Measurements from ENCODE around the gene EXOSC1.

Gene EXOSC1

GRCh38 chr10:97396056-97396455 is 49.8 kb downstream of the EXOSC1 start:
- no peak for TF ChIP-seq CTCF (conservative IDR thresholded peaks at IDR 0.05)
- H3K27ac ChIP-seq: no peak overlapping the region

DNA sequence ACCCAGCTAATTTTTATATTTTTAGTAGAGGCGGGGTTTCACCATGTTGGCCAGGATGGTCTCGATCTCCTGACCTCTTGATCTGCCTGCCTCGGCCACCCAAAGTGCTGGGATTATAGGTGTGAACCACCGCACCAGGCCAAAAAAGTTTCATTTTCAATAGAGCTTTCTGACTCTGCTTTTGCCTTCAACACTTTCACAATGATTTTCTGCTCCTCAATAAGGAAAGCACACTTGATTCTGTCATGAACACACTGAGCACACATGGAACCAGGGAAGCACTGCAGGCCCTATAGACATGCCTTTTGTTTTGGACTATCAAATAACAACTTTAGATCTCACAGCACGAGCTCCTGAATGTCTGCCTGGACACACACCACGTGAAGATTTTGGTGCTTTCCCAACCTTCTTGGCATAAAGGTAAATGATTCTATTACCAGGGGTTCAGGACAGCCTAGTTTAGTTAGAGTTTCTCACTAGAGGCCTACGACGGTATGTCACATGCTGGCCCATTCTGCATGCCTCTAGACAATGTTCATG is 52.7 kb downstream of the EXOSC1 start:
- H3K27ac ChIP-seq: no peak overlapping the region
- no peak for TF ChIP-seq CTCF (conservative IDR thresholded peaks at IDR 0.05)

GRCh38 chr10:97390091-97390490 is 55.7 kb downstream of the EXOSC1 start:
- no peak for TF ChIP-seq CTCF (conservative IDR thresholded peaks at IDR 0.05)
- H3K27ac ChIP-seq: no peak overlapping the region

DNA sequence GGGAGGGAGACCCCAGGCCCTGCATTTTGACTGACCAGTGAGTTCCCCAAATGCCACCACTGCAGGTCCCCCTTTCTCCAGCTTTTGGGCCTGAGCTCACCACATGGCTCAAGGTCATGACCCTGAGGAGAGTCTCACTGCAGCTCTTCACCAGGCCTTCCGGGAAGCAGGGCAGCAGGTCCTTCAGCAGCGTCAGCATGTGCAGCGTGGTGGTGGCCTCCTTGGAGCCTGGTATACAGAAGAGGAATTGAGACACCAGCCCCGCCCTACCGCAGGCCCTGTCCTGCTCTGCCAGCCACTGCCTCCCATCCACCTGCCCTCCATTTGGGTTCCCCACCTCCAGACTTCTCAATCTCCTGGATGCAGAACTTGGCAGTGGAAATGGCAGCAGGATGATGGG is 57.7 kb downstream of the EXOSC1 start:
- H3K27ac ChIP-seq: no peak overlapping the region
- TF ChIP-seq CTCF (conservative IDR thresholded peaks at IDR 0.05): no peak
